ENCODE results near the gene TMEM231. TPM values are rescaled to one million over a fixed set of nuclear protein-coding genes. Genes with fewer than 3 reads are reported as not detected.
A peak's percentile ranks its signal among the peaks of the same experiment; 100 is the strongest.

TMEM231 gene
- total and polyA plus RNA-seq, 9 of the 15 experiments (the other 6 are each of a cell fraction or from before 2014, with no cell fraction given) = 1.6 to 27.6 (median 9.1) TPM

- peak; percentile 44; the same call in 1 of the 2 replicates for TF ChIP-seq ZFP91 (CRISPR knock-in tag; IDR thresholded peaks at IDR 0.05)
- TF ChIP-seq CXXC5 (CRISPR knock-in tag; IDR thresholded peaks at IDR 0.05) = peak; percentile 44; the same call in 1 of the 2 replicates
- no peak for TF ChIP-seq ZNF77 (CRISPR knock-in tag; IDR thresholded peaks at IDR 0.05)
- no peak for TF ChIP-seq SMAD4 (CRISPR knock-in tag; conservative IDR thresholded peaks at IDR 0.05)
- no peak for TF ChIP-seq ZSCAN29 (IDR thresholded peaks at IDR 0.05)
- no peak for TF ChIP-seq LARP7 (IDR thresholded peaks at IDR 0.05)
- peak; percentile 58; the same call in 1 of the 2 replicates for TF ChIP-seq CREM (IDR thresholded peaks at IDR 0.05; ENCODE audit: low read depth)
- TF ChIP-seq NCOA2 (IDR thresholded peaks at IDR 0.05; ENCODE audit: partially characterized antibody in 2 of 2) = no peak
- TF ChIP-seq SAP30 (IDR thresholded peaks at IDR 0.05; ENCODE audit: borderline replicate concordance, insufficient read depth, low read depth, low read length, poor library complexity, severe bottlenecking) = peak; percentile 95
- TF ChIP-seq NUFIP1 (IDR thresholded peaks at IDR 0.05; ENCODE audit: partially characterized antibody) = no peak
- TF ChIP-seq ATF6 (CRISPR knock-in tag; IDR thresholded peaks at IDR 0.05) = 0 out of 2 replicates have a peak, but pooled peaks have one; percentile 52
- peak; percentile 68 to 71 for TF ChIP-seq MNT (conservative IDR thresholded peaks at IDR 0.05)
- TF ChIP-seq ZNF263 (CRISPR knock-in tag; IDR thresholded peaks at IDR 0.05; ENCODE audit: borderline replicate concordance) = 0 out of 2 replicates have a peak, but pooled peaks have one; percentile 9
- TF ChIP-seq POLR2A (conservative IDR thresholded peaks at IDR 0.05) = peak; percentile 55
- no peak for TF ChIP-seq SFPQ (IDR thresholded peaks at IDR 0.05; ENCODE audit: low read depth, low read length)
- no peak for TF ChIP-seq PBX2 (CRISPR knock-in tag; IDR thresholded peaks at IDR 0.05; ENCODE audit: low read depth)
- no peak for TF ChIP-seq PBX2 (tag; conservative IDR thresholded peaks at IDR 0.05; ENCODE audit: low read depth)
- no peak for TF ChIP-seq HCFC1 (IDR thresholded peaks at IDR 0.05; ENCODE audit: low read depth, low read length)
Measured at GRCh38 chr16:75555707-75556430, at the start of gene TMEM231 (continued).
